GM12872 (cell line): Measurements from ENCODE around the gene TRERF1.

Source experiments
- CTCF ChIP-seq: IDR thresholded peaks from 3 replicates; pipeline ENCODE4 v1.5.1; 2011; ENCODE audit warnings: low read depth, mild to moderate bottlenecking, low read length, moderate library complexity; ENCODE audit not compliant: insufficient read depth

The TRERF1 gene

GRCh38 chr6:42197555-42198362, 254.0 kb downstream of the TRERF1 start:
- no peak for TF ChIP-seq CTCF

GRCh38 chr6:42195415-42195814, 256.3 kb downstream of the TRERF1 start:
- TF ChIP-seq CTCF, result no peak

GRCh38 chr6:42194056-42194455, 257.7 kb downstream of the TRERF1 start:
- TF ChIP-seq CTCF, result no peak

- no peak for TF ChIP-seq CTCF
These were observed 258.2 kb downstream of the TRERF1 start for GRCh38 chr6:42193491-42193894.

GRCh38 chr6:42190554-42191183, 261.1 kb downstream of the TRERF1 start:
- no peak for TF ChIP-seq CTCF

- TF ChIP-seq CTCF, result no peak
These were observed 263.3 kb downstream of the TRERF1 start for GRCh38 chr6:42188406-42188805.

- no peak for TF ChIP-seq CTCF
These were observed 266.1 kb downstream of the TRERF1 start for GRCh38 chr6:42185597-42185996.
